Endothelial cell of umbilical vein (primary cell): ENCODE measurements around the gene RAD52. TPM values are rescaled to one million over a fixed set of nuclear protein-coding genes. Genes with fewer than 3 reads are reported as not detected.

Source experiments
- BruUV-seq: library from RNA; stranded (reverse); fragments of 400-500 nt; replicated peaks from 2 replicates; lab custom pipeline; 2021; lab: Mats Ljungman, UMichigan
- CTCF ChIA-PET: fragments of 300-600, 350-600 bp; sonication (Branson Sonifier 250); formaldehyde crosslinking; loops from one replicate; lab custom pipeline; 2021; ENCODE audit warnings: antibody characterized with exemption, inconsistent platforms; lab: Charles Lee
- POLR2A ChIA-PET: fragments of 300-600, 350-600 bp; sonication (Branson Sonifier 250); formaldehyde crosslinking; loops from one replicate; lab custom pipeline; 2021; ENCODE audit warnings: antibody characterized with exemption, inconsistent platforms; lab: Charles Lee
- DNase-seq: peaks from one replicate; pipeline ENCODE4 v3.0.0-alpha.2; 2011; ENCODE audit warnings: low read depth, low spot score
- FAIRE-seq: peaks from 2 replicates; lab custom pipeline; 2011; peaks lifted over from hg19 to GRCh38; lab: Jason Lieb, UNC
- H2AFZ ChIP-seq: 2 replicates; pipeline ENCODE4 v1.6.0; 2012; ENCODE audit warnings: low read depth, low read length, control low read depth, inconsistent platforms
- H3K27ac ChIP-seq: 2 replicates; pipeline ENCODE4 v1.5.1; 2011; ENCODE audit warnings: low read depth, mild to moderate bottlenecking, control low read depth, low read length, moderate library complexity; ENCODE audit not compliant: insufficient read depth
- H3K27me3 ChIP-seq, 2 experiments: 2 replicates each; pipeline versions ENCODE4 v1.6.0 to v1.6.1; 2011; ENCODE audit warnings: low read length in 2 of 2, mixed read lengths in 1 of 2; ENCODE audit not compliant: control insufficient read depth in 2 of 2, insufficient read depth in 2 of 2
- H3K36me3 ChIP-seq, 2 experiments: 2 replicates in 1 of 2; 3 replicates in 1 of 2; pipeline ENCODE4 v1.5.1; 2011; ENCODE audit warnings: low read length in 2 of 2, mild to moderate bottlenecking in 1 of 2, moderate library complexity in 1 of 2; ENCODE audit not compliant: control insufficient read depth in 2 of 2, insufficient read depth in 2 of 2; ENCODE audit errors: extremely low read depth in 1 of 2
- H3K4me1 ChIP-seq: 3 replicates; pipeline ENCODE4 v1.5.1; 2011; ENCODE audit warnings: mild to moderate bottlenecking, low read length; ENCODE audit not compliant: control insufficient read depth, insufficient read depth; ENCODE audit errors: extremely low read depth
- H3K4me2 ChIP-seq: 2 replicates; pipeline ENCODE4 v1.6.1; 2011; ENCODE audit warnings: low read length, control low read depth, mixed read lengths; ENCODE audit not compliant: insufficient read depth
- H3K4me3 ChIP-seq, 3 experiments: fragments of 200-600 bp in 1 of 3; sonication (generic), shearing (Covaris generic) in 1 of 3; replicated peaks in 1 of 3; 2 replicates each; pipeline ENCODE4 v1.5.1; 2011 to 2016; ENCODE audit warnings: control low read depth in 3 of 3, low read length in 3 of 3, mild to moderate bottlenecking in 2 of 3, inconsistent platforms in 1 of 3, low read depth in 1 of 3, moderate library complexity in 1 of 3; ENCODE audit not compliant: insufficient read depth in 1 of 3
- H3K79me2 ChIP-seq: 2 replicates; pipeline ENCODE4 v1.6.0; 2012; ENCODE audit warnings: low read length, inconsistent platforms; ENCODE audit not compliant: control insufficient read depth, insufficient read depth
- H3K9ac ChIP-seq: replicated peaks from 2 replicates; pipeline ENCODE3; 2011; ENCODE audit warnings: low read length, control low read depth; ENCODE audit not compliant: insufficient read depth; ENCODE audit errors: extremely low read depth
- H3K9me1 ChIP-seq: replicated peaks from 3 replicates; pipeline ENCODE4 v1.6.0; 2011; ENCODE audit warnings: mild to moderate bottlenecking, low read length; ENCODE audit not compliant: control insufficient read depth, insufficient read depth; ENCODE audit errors: extremely low read depth
- H3K9me3 ChIP-seq: replicated peaks from 2 replicates; pipeline ENCODE4 v1.5.1; 2012; ENCODE audit warnings: low read length, inconsistent platforms; ENCODE audit not compliant: control insufficient read depth, insufficient read depth
- H4K20me1 ChIP-seq: replicated peaks from 2 replicates; pipeline ENCODE3; 2011; ENCODE audit warnings: mild to moderate bottlenecking, low read length; ENCODE audit not compliant: control insufficient read depth, insufficient read depth; ENCODE audit errors: extremely low read depth
- CTCF ChIP-seq, 2 donors: IDR thresholded peaks; 1 replicate in 1 of 2; 2 replicates in 1 of 2; pipeline ENCODE4 v1.5.1; 2011; ENCODE audit warnings: low read length in 2 of 2, mild to moderate bottlenecking in 2 of 2, moderate library complexity in 2 of 2, control low read depth in 1 of 2, inconsistent platforms in 1 of 2, low read depth in 1 of 2; ENCODE audit not compliant: insufficient read depth in 1 of 2; ENCODE audit errors: extremely low read depth in 1 of 2
- EZH2 ChIP-seq: IDR thresholded peaks from 2 replicates; pipeline ENCODE4 v1.6.1; 2012; ENCODE audit warnings: borderline replicate concordance, low read depth, mild to moderate bottlenecking, moderate library complexity, low read length, inconsistent platforms; ENCODE audit not compliant: severe bottlenecking
- FOS ChIP-seq: IDR thresholded peaks from 2 replicates; pipeline ENCODE4 v1.6.1; 2011; ENCODE audit warnings: mild to moderate bottlenecking, low read length, moderate library complexity, borderline replicate concordance; ENCODE audit not compliant: insufficient read depth
- GATA2 ChIP-seq: IDR thresholded peaks from 2 replicates; pipeline ENCODE4 v1.7.0; 2011; ENCODE audit warnings: low read depth, mild to moderate bottlenecking, moderate library complexity, mixed read lengths, low read length; ENCODE audit not compliant: insufficient read length, insufficient read depth
- JUN ChIP-seq: IDR thresholded peaks from 2 replicates; pipeline ENCODE4 v1.6.1; 2011; ENCODE audit warnings: borderline replicate concordance, low read depth; ENCODE audit not compliant: insufficient read length, insufficient read depth
- MAX ChIP-seq: IDR thresholded peaks from 2 replicates; pipeline ENCODE4 v1.6.1; 2011; ENCODE audit not compliant: insufficient read depth, insufficient read length
- MYC ChIP-seq: IDR thresholded peaks from one replicate; pipeline ENCODE4 v1.6.1; 2011; ENCODE audit warnings: mild to moderate bottlenecking, low read depth, low read length
- POLR2A ChIP-seq: IDR thresholded peaks from 2 replicates; pipeline ENCODE4 v1.6.1; 2012; ENCODE audit warnings: low read depth, mild to moderate bottlenecking, control low read depth, low read length
- POLR2AphosphoS5 ChIP-seq: IDR thresholded peaks from 2 replicates; pipeline ENCODE4 v1.6.1; 2012; ENCODE audit warnings: low read depth, mild to moderate bottlenecking, control low read depth, low read length, moderate library complexity; ENCODE audit not compliant: insufficient read depth
- dilution Hi-C: fragments of 300-500 bp; cut with MboI; formaldehyde crosslinking; loops from one replicate; pipeline ENCODE4 v1.15.0; 2019; ENCODE audit warnings: low sequenced_read_pairs; ENCODE audit not compliant: extremely low pct_ligation_motif_present
- intact Hi-C: fragments of 100-400 bp; cut with micrococcal nuclease; formaldehyde crosslinking; loops from one replicate; pipeline ENCODE4 v1.10.0; 2022
- polyA plus RNA-seq, 4 experiments: library from polyadenylated mRNA; depleted of rRNA in 3 of 4; stranded (reverse) in 3 of 4; unstranded in 1 of 4; fragments of >200 nt; gene quantifications; 2 replicates each; pipeline versions ENCODE4 v1.2.1 to v1.2.3, GENCODE V29; 2011 to 2012; ENCODE audit warnings: missing spikeins in 1 of 4
- total RNA-seq: library from RNA; stranded (reverse); gene quantifications from 2 replicates; pipeline ENCODE4 v1.2.3, GENCODE V29; 2021

RAD52 gene
- total and polyA plus RNA-seq, 2 donors (not counting 3 experiments of a cell fraction or from before 2014, with no cell fraction given): 9.4 to 16.1 TPM

GRCh38 chr12:885701-886100 lies 63.8 kb downstream of the RAD52 start:
- Histone ChIP-seq H3K4me2 (no peak overlapping the region), H3K4me3 (no peak overlapping the region), H2AFZ (no peak overlapping the region), H3K9me1 (no peaks in the 10 kb centered on the region), H3K36me3 (peaks cover 37 to 62% of the 10 kb centered on the region in 2 experiments), H3K27ac (no peak overlapping the region), H3K9me3 (no peaks in the 10 kb centered on the region), H3K27me3 (no peaks in the 10 kb centered on the region), H3K4me1 (no peaks in the 10 kb centered on the region), H3K9ac (no peak overlapping the region), H3K79me2 (no peaks in the 10 kb centered on the region), H4K20me1 (no peaks in the 10 kb centered on the region)
- TF ChIP-seq GATA2: no peak
- no peak for TF ChIP-seq JUN
- no peak for TF ChIP-seq MAX
- no peak for TF ChIP-seq POLR2A
- no peak for TF ChIP-seq EZH2
- TF ChIP-seq CTCF (IDR thresholded peaks at IDR 0.05; ENCODE audit: extremely low read depth in 1 of 2, insufficient read depth in 1 of 2, low read depth in 1 of 2, low read length in 2 of 2): no peak
- no peak for TF ChIP-seq FOS
- TF ChIP-seq MYC: no peak
- no peak for TF ChIP-seq POLR2AphosphoS5
- CTCF ChIA-PET: interaction anchor here (1.0 to 2.1 kb wide), 2 partner anchors 63 to 207 kb away, joined by 3 to 7 read pairs; partner anchors contain the start of gene RAD52
- intact Hi-C loops: no loop called here
- DNase-seq: no peak
- FAIRE-seq: no peak
- dilution Hi-C loops: no loop called here
- POLR2A ChIA-PET: no interaction called here
- BruUV-seq: no TSS peak
